NCI-H82 treated with DMSO at 0.1 percent for 48 hours (cell line): ENCODE results near the gene MYH7B.

Experiments
- DNase-seq: peaks from one replicate; lab custom pipeline; 2025; ENCODE audit not compliant: unreplicated experiment; lab: John Stamatoyannopoulos, UW

MYH7B gene

GRCh38 chr20:34943808-34944567, 11.7 kb upstream of the MYH7B start:
- no peak for DNase-seq

GRCh38 chr20:34945315-34946077, 10.2 kb upstream of the MYH7B start:
- DNase-seq: no peak

- no peak for DNase-seq
Measured at GRCh38 chr20:34946661-34947060, 9.0 kb upstream of the MYH7B start.

GRCh38 chr20:34947336-34947735, 8.3 kb upstream of the MYH7B start:
- DNase-seq: no peak

- DNase-seq: no peak
Measured at GRCh38 chr20:34948030-34948429, 7.6 kb upstream of the MYH7B start.

GRCh38 chr20:34949120-34949519, 6.5 kb upstream of the MYH7B start:
- DNase-seq: no peak

GRCh38 chr20:34951252-34951651, 4.4 kb upstream of the MYH7B start:
- no peak for DNase-seq

- no peak for DNase-seq
Measured at GRCh38 chr20:34951652-34952051, 4.0 kb upstream of the MYH7B start.

GRCh38 chr20:34952671-34953070, 3.0 kb upstream of the MYH7B start:
- DNase-seq: no peak

GRCh38 chr20:34953960-34954359, 1.7 kb upstream of the MYH7B start:
- DNase-seq: no peak

- no peak for DNase-seq
Measured at GRCh38 chr20:34954904-34955230, 801 bp upstream of the MYH7B start.

- no peak for DNase-seq
Measured at GRCh38 chr20:34956041-34956458, 382 bp downstream of the MYH7B start.

GRCh38 chr20:34956751-34957472, 1.2 kb downstream of the MYH7B start:
- no peak for DNase-seq

GRCh38 chr20:34964486-34964885, 8.8 kb downstream of the MYH7B start:
- DNase-seq: no peak

- DNase-seq: no peak
Measured at GRCh38 chr20:34965051-34965450, 9.4 kb downstream of the MYH7B start.

GRCh38 chr20:34967421-34967820, 11.8 kb downstream of the MYH7B start:
- no peak for DNase-seq

- no peak for DNase-seq
Measured at GRCh38 chr20:34968042-34968775, 12.5 kb downstream of the MYH7B start.

- no peak for DNase-seq
Measured at GRCh38 chr20:34970193-34970840, 14.6 kb downstream of the MYH7B start.

- no peak for DNase-seq
Measured at GRCh38 chr20:34970846-34971560, 15.3 kb downstream of the MYH7B start.

GRCh38 chr20:34971561-34972235, 16.0 kb downstream of the MYH7B start:
- DNase-seq: no peak
